Measurements from ENCODE around the gene ACSF3.

The ACSF3 gene

DNA sequence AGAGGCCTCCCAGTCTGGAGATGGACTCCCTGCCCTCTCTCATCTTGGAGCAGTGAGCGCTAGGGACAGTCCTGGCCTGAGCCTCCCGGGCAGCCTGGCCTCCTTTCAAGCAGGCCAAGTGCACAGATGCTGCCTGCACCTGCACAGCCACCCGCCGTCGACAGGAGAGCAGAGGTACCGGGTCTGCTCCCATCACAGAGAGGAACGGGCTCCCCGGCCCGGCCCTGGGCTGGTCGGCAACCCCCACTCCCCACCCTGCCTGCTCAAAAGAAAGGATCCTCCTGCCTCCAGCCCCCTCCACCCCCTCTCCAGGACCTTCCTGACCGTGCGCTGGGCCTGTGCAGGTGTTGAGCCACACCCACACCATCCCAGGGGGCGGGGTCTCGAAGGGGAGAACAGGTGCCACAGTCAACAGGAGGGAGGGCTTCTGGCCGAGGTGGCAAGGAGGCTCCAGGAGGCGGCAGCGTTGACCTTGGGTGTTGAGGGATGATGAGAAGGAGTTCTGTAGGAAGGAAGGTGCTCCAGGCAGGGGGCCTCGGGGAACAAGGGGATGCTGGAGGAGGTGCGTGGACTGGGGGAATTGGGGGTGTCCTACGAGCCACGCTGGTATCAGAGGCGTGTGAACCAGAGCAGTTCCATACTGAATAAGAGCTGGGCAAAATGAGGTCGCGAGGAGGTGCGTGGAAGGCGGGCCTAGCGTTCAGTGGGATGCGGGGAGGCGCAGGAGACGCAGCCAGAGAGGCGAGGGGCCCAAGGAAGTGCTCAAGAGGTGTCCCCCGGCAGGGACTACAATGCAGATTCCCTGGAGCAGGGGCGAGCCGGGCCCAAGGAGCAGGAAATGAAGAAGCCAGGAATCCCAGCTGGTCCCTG, 76.9 kb downstream of the ACSF3 start:
- Histone ChIP-seq H3K27me3 (ENCODE audit: control insufficient read depth, insufficient read depth, low read length) (no peaks in the 10 kb centered on the region), H3K9ac (no peak overlapping the region), H3K27ac (no peak overlapping the region)

DNA sequence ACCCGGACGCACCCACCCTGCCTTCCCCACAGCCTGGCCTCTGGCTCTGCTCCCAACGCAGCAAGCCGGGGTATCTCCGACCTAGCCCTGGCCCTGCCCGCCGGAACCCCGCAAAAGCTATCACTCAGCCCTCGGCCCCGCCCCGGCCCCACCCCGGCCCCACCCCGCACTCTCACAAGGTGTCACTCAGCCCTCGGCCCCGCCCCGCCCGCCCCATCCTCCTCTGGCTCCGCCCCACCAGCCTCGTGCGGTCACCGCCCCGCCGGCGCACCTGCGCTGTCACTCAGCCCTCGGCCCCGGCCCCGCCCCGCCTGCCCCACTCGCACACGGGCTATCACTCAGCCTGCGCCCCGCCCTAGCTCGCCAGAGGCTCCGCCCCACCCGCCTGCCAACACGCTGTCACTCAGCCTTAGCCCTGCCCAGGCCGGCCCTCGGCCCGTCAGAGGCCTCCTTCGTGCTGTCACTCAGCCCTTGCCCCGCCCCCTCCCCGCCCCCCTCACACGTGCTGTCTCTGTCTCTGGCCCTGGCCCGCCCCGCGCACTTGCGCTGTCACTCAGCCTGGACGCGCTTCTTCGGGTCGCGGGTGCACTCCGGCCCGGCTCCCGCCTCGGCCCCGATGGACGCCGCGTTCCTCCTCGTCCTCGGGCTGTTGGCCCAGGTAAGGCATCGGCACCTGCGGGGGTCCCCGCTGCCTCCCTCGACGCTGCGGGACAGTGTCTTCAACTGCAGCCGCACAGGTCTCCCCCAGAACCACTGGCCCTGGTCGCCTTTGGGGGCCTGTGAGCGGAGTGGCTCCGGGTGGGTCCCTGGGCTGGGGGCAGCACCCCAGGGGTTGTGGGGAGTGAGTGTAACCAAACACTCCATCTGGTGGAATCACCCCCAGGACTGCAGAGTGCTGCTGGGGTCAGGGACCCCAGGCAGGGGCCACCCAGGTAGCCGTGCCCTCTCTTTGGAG, 77.8 kb downstream of the ACSF3 start, which contains the start of gene CDH15:
TSS of gene CDH15 (plus strand) at position 533 of the 955 bp plus-strand sequence. CDS start at position 617, 84 bp downstream.
- Histone ChIP-seq H3K79me2 (no peaks in the 10 kb centered on the region), H3K4me3 (ENCODE audit: low read depth, low read length) (peak within 1 kb of the TSS; percentile 36), H3K27ac (no peak within 1 kb of the TSS), H3K4me2 (ENCODE audit: low read length) (peak within 1 kb of the TSS; percentile 67), H3K36me3 (ENCODE audit: control insufficient read depth, insufficient read depth, low read length) (no peaks in the 10 kb centered on the region), H2AFZ (peak within 1 kb of the TSS; percentile 75), H3K9ac (no peak within 1 kb of the TSS), H3K27me3 (ENCODE audit: control insufficient read depth, insufficient read depth, low read length) (no peaks in the 10 kb centered on the region), H3K4me1 (peaks cover 16% of the 10 kb centered on the region), H3K9me3 (ENCODE audit: control insufficient read depth, low read length) (no peaks in the 10 kb centered on the region)
- TF ChIP-seq, protein P1, sequence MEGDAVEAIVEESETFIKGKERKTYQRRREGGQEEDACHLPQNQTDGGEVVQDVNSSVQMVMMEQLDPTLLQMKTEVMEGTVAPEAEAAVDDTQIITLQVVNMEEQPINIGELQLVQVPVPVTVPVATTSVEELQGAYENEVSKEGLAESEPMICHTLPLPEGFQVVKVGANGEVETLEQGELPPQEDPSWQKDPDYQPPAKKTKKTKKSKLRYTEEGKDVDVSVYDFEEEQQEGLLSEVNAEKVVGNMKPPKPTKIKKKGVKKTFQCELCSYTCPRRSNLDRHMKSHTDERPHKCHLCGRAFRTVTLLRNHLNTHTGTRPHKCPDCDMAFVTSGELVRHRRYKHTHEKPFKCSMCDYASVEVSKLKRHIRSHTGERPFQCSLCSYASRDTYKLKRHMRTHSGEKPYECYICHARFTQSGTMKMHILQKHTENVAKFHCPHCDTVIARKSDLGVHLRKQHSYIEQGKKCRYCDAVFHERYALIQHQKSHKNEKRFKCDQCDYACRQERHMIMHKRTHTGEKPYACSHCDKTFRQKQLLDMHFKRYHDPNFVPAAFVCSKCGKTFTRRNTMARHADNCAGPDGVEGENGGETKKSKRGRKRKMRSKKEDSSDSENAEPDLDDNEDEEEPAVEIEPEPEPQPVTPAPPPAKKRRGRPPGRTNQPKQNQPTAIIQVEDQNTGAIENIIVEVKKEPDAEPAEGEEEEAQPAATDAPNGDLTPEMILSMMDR (IDR thresholded peaks at IDR 0.05): no peak

More for the DNA sequence above, 76.9 kb downstream of the ACSF3 start:
- no peaks in the 10 kb centered on the region for H3K9me3 ChIP-seq (ENCODE audit: control insufficient read depth, low read length)
- H3K36me3 ChIP-seq (ENCODE audit: control insufficient read depth, insufficient read depth, low read length): no peaks in the 10 kb centered on the region
- H3K4me2 ChIP-seq (ENCODE audit: low read length): peak overlapping the region; percentile 56
- H3K4me3 ChIP-seq (ENCODE audit: low read depth, low read length): peak overlapping the region; percentile 24
- peak overlapping the region; percentile 68 for H2AFZ ChIP-seq
- no peaks in the 10 kb centered on the region for H3K79me2 ChIP-seq
- H3K4me1 ChIP-seq: peaks cover 16% of the 10 kb centered on the region
- TF ChIP-seq, protein P1 (IDR thresholded peaks at IDR 0.05): no peak

DNA sequence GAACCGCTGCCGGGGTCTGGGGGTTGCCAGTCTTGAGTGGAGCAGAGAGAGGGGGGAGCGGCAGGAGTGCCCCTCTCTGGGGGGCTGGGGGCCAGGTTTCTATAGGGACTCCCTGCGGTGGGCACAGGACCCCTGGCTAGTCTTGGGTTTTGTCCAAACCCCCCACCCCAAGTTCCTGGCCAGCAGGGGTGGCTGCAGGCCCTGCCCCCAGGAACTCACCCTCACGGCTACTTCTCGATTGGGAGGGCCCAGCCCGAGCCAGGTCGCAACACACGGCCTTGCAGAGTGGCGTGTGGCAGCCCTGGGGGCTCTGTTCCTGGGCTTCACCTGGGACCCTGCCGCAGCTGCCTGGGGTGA, 78.5 kb downstream of the ACSF3 start:
- Histone ChIP-seq H3K36me3 (ENCODE audit: control insufficient read depth, insufficient read depth, low read length) (no peaks in the 10 kb centered on the region), H3K79me2 (no peaks in the 10 kb centered on the region), H2AFZ (no peak overlapping the region), H3K9ac (no peak overlapping the region), H3K4me2 (ENCODE audit: low read length) (no peak overlapping the region), H3K4me1 (peaks cover 13% of the 10 kb centered on the region), H3K4me3 (ENCODE audit: low read depth, low read length) (no peak overlapping the region), H3K9me3 (ENCODE audit: control insufficient read depth, low read length) (no peaks in the 10 kb centered on the region), H3K27me3 (ENCODE audit: control insufficient read depth, insufficient read depth, low read length) (no peaks in the 10 kb centered on the region), H3K27ac (no peak overlapping the region)
- TF ChIP-seq, protein P1 (IDR thresholded peaks at IDR 0.05): no peak

DNA sequence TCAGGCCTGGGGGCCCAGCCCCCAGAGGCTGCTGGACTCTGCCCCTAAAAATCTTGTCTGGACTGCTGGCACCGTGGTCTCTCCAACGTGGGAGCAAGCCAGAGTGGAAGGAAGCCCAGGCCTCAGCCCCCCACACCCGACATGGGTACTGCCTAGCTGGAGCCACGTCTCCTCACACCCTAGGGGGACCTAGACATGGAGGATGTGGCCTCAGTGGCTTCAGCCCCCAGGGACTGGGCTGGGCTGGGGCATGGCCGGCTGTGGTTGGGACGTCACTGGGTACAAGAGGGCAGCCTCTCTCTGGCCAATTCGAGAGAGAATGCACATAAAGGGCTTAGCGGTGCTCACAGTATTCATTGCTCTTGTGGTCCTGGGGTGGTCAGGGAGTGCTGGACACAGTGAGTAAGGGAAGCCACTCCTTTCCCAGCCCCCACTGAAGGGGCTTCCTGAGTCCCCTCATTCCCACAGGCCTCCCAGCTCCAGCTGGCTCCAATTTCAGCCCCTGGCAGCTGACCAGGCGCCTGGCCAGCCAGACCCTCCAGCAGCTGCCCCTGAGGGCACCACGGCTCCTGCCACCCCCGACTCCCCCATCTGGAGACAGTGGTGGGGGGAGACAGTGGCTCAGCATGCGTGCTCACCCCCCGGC, 79.0 kb downstream of the ACSF3 start:
- Histone ChIP-seq H3K27me3 (ENCODE audit: control insufficient read depth, insufficient read depth, low read length) (no peaks in the 10 kb centered on the region), H3K27ac (no peak overlapping the region)

More for the DNA sequence above, 79.0 kb downstream of the ACSF3 start:
- Histone ChIP-seq H3K4me2 (ENCODE audit: low read length) (no peak overlapping the region), H3K36me3 (ENCODE audit: control insufficient read depth, insufficient read depth, low read length) (no peaks in the 10 kb centered on the region), H3K9me3 (ENCODE audit: control insufficient read depth, low read length) (no peaks in the 10 kb centered on the region), H3K4me1 (peaks cover 12% of the 10 kb centered on the region), H3K4me3 (ENCODE audit: low read depth, low read length) (no peak overlapping the region), H3K79me2 (no peaks in the 10 kb centered on the region), H2AFZ (no peak overlapping the region), H3K9ac (no peak overlapping the region)
- TF ChIP-seq, protein P1 (IDR thresholded peaks at IDR 0.05): no peak

Measured in parathyroid adenoma (tissue), 2 donors.